ENCODE data around the gene TNNT2. TPM values are rescaled to one million over a fixed set of nuclear protein-coding genes. Genes with fewer than 3 reads are reported as not detected.

Gene TNNT2
- total RNA-seq, 1 donor: not detected

- no peak overlapping the region for H3K4me2 ChIP-seq (ENCODE audit: insufficient read depth, low read length)
- H3K4me1 ChIP-seq (ENCODE audit: insufficient read depth, low read length): no peaks in the 10 kb centered on the region
- H3K36me3 ChIP-seq (ENCODE audit: insufficient read depth, low read length): no peaks in the 10 kb centered on the region
- H3K27ac ChIP-seq (ENCODE audit: low read depth, low read length): no peak overlapping the region
- H3K27me3 ChIP-seq (ENCODE audit: insufficient read depth, low read length): peaks cover 2% of the 10 kb centered on the region
- H3K9me3 ChIP-seq (ENCODE audit: low read depth, low read length): no peaks in the 10 kb centered on the region
- no peaks in the 10 kb centered on the region for H4K20me1 ChIP-seq (ENCODE audit: insufficient read depth, low read length)
- no peak overlapping the region for H3K4me3 ChIP-seq (ENCODE audit: insufficient read depth, low read length)
- H3K79me2 ChIP-seq (ENCODE audit: insufficient read depth, low read length): no peaks in the 10 kb centered on the region
- TF ChIP-seq CTCF (IDR thresholded peaks at IDR 0.05; ENCODE audit: extremely low read depth, low read depth, low read length): no peak
- DNase-seq (ENCODE audit: insufficient read length, low spot score, missing footprints): no peak
- no peak overlapping the region for H2AFZ ChIP-seq (ENCODE audit: low read length)
Measured at GRCh38 chr1:201349092-201349491, 28.4 kb downstream of the TNNT2 start.

DNA sequence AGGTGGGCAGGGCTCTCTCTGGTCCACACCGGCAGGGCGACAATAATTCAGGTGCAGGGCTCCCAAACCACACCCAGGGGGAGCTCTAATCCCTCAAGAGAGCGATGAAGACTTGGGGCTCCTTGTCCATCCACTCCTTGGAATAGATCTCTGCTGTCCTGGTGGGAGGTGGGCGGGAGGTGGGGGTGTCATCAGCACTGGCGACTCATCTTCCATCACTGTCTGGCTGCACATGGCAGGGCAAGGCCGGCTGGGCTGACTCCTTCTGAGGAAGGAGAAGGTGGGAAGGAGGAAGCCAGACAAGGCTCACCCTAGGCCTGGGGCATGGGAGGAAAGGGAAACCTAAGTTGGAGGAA, 29.3 kb downstream of the TNNT2 start:
- Histone ChIP-seq H4K20me1 (ENCODE audit: insufficient read depth, low read length) (no peaks in the 10 kb centered on the region), H3K79me2 (ENCODE audit: insufficient read depth, low read length) (no peaks in the 10 kb centered on the region), H3K27ac (ENCODE audit: low read depth, low read length) (no peak overlapping the region), H3K4me2 (ENCODE audit: insufficient read depth, low read length) (no peak overlapping the region), H3K27me3 (ENCODE audit: insufficient read depth, low read length) (peaks cover 7% of the 10 kb centered on the region), H2AFZ (ENCODE audit: low read length) (no peak overlapping the region), H3K4me1 (ENCODE audit: insufficient read depth, low read length) (no peaks in the 10 kb centered on the region), H3K4me3 (ENCODE audit: insufficient read depth, low read length) (no peak overlapping the region), H3K9me3 (ENCODE audit: low read depth, low read length) (no peaks in the 10 kb centered on the region), H3K36me3 (ENCODE audit: insufficient read depth, low read length) (no peaks in the 10 kb centered on the region)
- TF ChIP-seq CTCF (IDR thresholded peaks at IDR 0.05; ENCODE audit: extremely low read depth, low read depth, low read length): peak; percentile 71
- peak; percentile 93 for DNase-seq (ENCODE audit: insufficient read length, low spot score, missing footprints)

DNA sequence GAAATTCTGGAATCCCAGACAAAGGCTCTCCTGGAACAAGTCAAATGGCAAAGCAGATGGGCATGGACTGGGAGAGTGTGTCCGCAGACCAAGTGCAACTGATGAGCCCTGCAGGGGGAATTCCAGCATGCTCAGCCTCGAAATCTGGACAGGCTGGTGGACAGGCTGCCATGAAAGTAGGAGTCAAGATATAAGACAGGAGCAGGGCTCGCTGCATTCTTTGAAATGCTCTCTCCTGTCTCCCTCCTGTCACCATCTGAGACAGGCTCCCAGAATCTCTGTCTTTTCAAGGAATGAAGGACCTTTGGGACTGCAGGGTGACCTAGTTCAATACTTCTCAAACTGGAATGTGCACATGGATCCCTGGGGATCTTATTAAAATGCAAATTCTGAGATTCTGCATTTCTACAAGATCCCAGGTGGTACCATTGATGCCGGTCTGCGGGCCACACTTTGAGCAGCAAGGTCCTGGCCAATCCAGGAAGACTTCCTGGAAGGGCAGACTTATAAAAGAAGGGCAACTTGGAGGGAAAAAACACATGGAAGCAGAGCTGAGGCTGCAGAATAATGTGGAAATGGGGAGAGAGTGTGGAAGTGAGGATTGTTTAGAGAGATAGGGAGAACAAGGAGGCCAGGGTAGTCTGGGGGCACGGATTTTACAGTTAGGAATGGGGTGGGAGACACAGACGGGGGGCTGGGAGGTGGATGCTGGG, 29.8 kb downstream of the TNNT2 start:
- H3K36me3 ChIP-seq (ENCODE audit: insufficient read depth, low read length): no peaks in the 10 kb centered on the region
- H3K4me2 ChIP-seq (ENCODE audit: insufficient read depth, low read length): no peak overlapping the region
- TF ChIP-seq CTCF (IDR thresholded peaks at IDR 0.05; ENCODE audit: extremely low read depth, low read depth, low read length): no peak
- H3K4me3 ChIP-seq (ENCODE audit: insufficient read depth, low read length): no peak overlapping the region
- H2AFZ ChIP-seq (ENCODE audit: low read length): no peak overlapping the region
- no peaks in the 10 kb centered on the region for H3K79me2 ChIP-seq (ENCODE audit: insufficient read depth, low read length)
- no peak for DNase-seq (ENCODE audit: insufficient read length, low spot score, missing footprints)
- H3K9me3 ChIP-seq (ENCODE audit: low read depth, low read length): no peaks in the 10 kb centered on the region
- H3K4me1 ChIP-seq (ENCODE audit: insufficient read depth, low read length): no peaks in the 10 kb centered on the region
- peaks cover 10% of the 10 kb centered on the region for H3K27me3 ChIP-seq (ENCODE audit: insufficient read depth, low read length)
- H4K20me1 ChIP-seq (ENCODE audit: insufficient read depth, low read length): no peaks in the 10 kb centered on the region
- H3K27ac ChIP-seq (ENCODE audit: low read depth, low read length): no peak overlapping the region

DNA sequence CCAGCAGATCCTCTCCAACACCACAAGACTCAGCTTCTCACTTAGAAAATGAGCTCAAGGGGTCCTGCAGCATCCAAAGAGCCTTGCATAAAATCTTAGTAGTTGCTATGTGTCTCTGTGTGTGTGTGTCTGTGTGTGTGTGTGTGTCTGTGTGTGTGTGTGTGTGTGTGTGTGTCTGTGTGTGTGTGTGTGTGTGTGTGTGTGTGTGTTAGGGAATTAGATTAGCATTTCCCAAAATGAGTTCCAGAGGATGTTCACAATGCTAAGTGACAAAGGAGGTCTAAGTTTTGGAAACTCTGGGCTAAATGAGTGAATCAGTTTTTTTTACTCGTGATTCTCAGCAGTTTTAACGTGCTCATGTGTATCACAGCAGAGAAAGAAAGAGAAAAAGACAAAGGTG, 30.5 kb downstream of the TNNT2 start:
- Histone ChIP-seq H3K27me3 (ENCODE audit: insufficient read depth, low read length) (peaks cover 14% of the 10 kb centered on the region), H3K4me1 (ENCODE audit: insufficient read depth, low read length) (no peaks in the 10 kb centered on the region), H3K79me2 (ENCODE audit: insufficient read depth, low read length) (no peaks in the 10 kb centered on the region), H3K4me3 (ENCODE audit: insufficient read depth, low read length) (no peak overlapping the region), H3K4me2 (ENCODE audit: insufficient read depth, low read length) (no peak overlapping the region), H3K36me3 (ENCODE audit: insufficient read depth, low read length) (no peaks in the 10 kb centered on the region), H4K20me1 (ENCODE audit: insufficient read depth, low read length) (no peaks in the 10 kb centered on the region), H2AFZ (ENCODE audit: low read length) (no peak overlapping the region), H3K9me3 (ENCODE audit: low read depth, low read length) (peaks cover 3% of the 10 kb centered on the region), H3K27ac (ENCODE audit: low read depth, low read length) (no peak overlapping the region)
- TF ChIP-seq CTCF (IDR thresholded peaks at IDR 0.05; ENCODE audit: extremely low read depth, low read depth, low read length): no peak
- no peak for DNase-seq (ENCODE audit: insufficient read length, low spot score, missing footprints)
